AG20443 (cell line): ENCODE measurements around the gene TAF1B.

ENCODE experiments used
- DNase-seq: peaks from one replicate; pipeline ENCODE4 v3.0.0; 2012; ENCODE audit warnings: low spot score, mixed read lengths

Gene TAF1B

DNA sequence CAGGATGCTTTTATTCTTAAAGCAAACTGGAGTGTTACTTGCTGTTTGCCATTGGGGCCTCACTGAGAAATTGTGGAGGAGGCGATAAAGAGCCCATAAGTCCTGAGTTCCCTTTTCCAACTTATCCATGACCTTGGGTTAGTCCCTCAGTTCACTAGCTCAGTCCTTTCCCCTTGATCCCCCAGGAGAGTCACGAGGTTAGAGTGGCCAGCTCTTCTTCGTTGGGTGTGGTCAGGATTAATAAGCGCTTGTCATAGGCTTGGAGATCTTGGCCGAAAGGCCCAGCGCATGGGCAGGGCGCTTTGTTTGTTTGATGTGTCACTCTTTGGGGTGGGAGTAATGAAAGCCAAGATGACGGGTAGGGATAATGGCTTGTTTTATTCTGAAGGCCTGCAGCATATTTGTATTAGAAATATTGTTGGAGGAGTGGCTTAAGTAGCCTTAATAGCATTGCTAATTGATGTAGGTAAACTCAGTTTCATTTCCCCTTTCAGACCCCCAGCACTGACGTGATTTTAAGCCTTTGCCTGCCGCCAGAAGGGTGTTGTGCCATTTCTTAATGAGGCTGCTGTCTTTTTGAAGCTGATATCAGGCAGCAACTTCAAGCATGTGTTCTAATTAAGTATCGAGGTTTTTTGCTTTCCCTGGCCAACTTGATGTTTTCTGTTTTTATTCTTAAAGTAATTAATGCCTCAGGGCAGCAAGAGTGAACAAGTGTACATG, 123.9 kb downstream of the TAF1B start:
- no peak for DNase-seq

DNA sequence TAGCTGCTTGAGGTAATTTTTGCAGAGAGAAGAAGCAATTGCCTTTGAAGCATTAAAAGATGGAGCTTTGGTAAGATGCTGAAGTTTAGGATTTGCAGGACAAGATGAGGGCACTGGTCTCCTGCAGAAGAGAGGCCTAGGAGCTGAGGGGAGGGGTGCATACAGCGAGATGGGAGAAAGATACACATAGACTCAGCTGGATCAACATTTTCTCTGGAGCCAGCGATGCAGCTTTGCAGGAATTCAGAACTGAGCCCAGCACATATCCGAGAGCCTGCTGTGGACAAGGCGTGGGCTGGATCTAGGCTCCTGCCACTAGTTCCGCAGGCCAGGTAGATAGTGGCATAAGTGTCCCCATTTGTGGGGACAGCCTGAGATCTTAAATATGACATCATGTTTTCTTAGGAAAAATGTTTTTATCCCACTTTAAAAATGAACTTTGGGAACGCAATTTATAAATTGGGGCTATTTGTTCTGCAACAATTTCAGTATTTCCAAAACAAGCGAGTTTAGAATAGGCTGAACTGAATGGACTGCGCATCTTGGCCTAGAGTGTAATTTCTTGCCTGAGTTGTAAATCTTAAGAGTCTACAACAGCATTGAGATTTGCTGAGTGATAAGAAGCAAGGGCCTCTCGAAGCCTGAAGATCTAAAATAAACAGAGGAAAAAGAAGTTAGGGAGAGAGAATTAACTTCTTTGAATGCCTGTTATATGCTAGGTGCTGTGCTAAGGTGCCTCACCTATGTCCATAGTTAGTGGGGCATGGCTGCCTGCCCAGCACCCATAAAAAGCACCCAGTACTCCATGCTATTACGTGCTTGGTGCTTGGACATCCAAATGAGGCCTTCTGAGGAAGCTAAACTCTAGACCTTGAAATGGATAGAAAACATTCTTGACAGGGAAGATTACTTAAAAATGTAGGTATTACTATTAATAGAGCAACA, 125.6 kb downstream of the TAF1B start:
- DNase-seq = no peak

DNA sequence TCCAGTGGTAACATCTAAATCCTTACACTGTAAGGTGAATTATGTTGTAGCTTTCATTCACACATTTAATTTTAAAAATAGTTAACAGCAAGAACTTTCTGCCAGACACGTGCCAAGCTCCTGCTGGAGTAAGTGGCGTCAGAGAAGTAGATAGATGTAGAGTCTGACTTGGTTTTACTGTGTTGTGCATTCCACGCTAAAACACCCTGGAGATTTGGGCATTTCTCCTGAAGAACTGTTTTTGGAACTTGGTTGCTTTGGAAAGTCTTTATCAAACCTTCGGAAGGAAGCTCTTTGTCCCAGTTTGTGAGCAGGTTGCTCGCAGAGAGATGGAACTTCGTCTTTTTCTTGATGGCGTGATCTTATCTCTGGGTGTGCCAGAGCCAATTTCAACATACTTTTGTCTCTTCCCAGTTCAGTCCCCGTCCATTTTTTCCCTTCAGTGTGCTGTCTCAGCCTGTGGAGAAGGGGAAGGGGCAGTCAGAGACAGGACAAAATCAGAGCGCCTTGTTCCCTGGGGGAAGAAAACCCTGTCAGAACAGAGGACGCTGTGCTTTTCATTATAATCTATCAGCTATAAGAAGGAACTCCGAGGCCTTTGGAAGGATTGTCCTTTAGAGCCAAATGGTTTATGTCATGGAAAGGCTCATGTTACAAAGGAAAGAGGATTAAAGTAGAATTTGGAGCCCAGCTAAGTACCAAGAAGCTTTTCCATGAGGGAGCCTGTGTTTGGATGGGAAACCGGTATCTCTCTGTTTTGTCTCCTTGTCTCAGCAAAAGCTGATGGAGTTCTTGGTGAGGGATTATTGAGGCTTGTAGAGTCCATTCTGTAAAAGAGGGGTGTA, 127.1 kb downstream of the TAF1B start:
- DNase-seq = peak; percentile 17

DNA sequence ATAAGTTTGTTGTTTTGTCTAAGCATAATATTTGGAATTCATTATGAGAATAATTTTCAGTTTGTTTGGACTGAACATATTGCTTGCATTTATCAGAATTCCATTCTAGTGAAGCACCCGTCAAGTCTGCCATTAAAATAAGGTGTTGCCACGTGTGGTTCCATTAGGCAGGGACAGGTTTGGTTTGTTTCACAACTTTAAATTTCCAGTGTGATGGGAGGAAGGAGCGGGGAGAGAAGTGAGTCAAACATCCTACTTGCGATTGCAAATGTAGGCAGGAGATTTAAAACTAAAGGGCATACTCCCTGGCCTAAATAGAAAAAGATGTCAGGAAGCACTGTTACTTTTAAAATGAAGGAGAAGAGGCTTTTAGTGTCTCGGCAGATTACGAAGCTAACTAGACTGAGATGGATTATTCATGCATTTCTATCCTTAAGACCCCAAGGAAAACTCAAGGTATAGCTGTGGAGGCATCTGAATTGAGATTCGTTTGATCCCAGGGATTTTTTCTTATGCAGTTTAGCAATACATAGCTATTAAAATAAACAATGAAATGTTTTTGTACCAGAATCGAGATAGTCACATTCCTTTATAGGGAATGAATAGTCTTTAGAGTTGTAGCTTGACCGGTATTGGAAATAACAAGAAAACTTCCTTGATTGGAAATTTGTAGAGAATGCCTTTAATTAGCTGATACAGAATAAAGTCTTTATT, 128.0 kb downstream of the TAF1B start:
- DNase-seq = peak; percentile 49

DNA sequence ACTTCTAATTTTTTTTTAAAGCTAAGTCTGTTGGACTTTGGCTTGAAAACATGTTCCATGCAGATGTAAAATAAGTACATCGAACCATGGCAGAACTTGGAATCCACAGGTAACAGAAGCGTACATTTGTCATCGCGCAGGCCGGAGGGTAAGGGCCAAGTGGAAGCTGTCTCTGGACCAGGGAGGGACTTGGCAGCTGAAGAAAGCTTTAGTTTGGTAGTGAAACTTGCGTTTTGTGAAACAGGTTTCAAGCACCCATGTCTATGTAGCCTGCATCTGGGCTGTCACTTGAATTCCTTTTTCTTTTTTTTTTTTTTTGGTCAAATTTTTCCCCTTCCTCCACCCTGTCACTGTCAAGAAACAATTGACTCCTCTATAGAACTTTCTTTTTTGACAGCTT, 128.6 kb downstream of the TAF1B start:
- no peak for DNase-seq

DNA sequence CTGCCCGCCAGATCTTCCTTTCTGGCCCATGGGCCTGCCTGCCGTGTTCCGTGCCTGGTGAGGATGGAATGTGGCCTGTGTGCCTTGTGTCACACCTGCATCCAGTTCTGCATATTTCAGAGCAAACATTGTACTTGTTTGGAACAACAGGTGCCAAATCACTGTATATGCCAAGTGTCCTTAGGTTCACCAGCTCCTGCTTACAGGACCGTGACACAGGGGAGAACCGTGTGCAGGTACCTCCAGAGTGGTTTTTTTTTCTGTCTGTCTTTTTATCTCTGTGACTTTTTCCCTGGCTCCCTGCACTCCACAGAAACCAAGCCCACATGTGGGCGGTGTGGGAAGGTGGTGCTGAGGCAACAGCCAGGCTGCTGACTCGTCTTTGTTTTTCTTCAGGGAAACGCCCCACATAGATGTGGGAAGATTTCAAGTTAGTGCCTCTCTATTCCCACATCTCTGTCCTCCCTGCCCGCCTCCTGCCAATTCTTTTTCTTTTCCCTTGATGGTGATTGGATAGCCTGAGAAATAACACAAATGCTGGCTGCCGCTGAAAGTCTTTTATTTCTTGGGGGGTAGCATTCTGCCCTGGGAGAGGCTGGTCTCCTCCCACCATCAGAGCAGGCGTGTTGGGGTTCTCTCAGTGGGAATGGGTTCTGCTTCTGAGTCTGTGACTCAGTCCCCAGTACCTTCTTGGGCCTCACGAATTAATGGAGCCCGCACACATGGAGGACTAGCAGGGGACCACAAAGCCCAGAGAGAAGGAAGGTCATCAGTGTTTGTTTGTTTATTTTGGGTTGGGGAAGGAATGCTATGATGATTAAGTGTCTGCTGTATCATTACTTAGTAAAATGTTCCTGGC, 129.6 kb downstream of the TAF1B start:
- peak; percentile 84 for DNase-seq

DNA sequence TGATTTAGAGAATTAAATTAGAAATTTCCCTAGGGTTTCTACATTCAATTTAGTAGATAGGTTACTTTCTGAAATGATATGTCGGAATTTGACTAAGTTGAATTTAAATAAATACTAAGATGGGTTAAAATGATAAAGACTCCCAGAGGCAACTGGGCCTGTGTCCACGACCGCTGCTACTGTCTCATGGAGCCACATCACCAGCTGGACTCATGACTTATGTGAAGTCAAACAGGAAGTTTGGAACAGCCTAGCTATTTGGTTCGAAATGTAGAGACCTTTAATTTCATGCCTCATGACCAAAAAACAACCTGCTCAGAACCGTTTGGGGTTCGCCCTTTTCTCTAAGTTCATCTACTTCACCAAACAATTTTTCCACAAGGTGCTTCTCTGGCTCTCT, 130.4 kb downstream of the TAF1B start:
- DNase-seq = no peak

DNA sequence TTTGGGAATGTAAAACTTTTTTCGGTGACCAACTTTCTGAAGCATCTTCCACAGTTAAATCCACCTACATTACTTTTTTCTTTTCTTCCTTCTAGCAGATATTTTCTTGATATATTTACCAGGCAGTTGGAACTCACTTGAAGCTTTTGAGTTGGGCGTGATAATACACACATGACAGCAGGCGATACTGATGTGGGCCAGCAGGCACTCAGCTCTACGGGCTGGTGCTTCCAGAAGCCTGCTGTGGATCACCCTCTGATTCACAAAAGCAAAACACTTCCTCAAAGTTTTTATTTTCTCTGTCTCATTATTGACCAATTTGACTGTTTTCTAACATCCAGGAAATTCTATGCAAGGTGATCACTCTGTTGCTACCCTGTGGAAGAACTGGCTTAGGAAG, 131.1 kb downstream of the TAF1B start:
- DNase-seq = no peak

DNA sequence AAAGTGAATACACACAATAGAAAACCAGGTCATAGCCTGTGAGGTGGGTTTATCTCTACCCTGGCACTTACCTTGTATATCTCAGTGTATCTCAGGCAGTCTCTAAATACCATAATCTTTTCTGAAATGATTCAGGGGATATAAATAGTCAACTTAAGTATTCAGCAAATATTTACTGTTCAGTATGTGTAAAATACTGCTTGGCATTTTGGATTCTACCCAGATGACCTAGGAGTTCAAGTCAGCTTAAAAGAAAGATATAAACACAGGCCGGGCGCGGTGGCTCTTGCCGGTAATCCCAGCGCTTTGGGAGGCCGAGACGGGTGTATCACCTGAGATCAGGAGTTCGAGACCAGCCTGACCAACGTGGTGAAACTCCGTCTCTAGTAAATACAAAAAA, 132.1 kb downstream of the TAF1B start:
- no peak for DNase-seq

DNA sequence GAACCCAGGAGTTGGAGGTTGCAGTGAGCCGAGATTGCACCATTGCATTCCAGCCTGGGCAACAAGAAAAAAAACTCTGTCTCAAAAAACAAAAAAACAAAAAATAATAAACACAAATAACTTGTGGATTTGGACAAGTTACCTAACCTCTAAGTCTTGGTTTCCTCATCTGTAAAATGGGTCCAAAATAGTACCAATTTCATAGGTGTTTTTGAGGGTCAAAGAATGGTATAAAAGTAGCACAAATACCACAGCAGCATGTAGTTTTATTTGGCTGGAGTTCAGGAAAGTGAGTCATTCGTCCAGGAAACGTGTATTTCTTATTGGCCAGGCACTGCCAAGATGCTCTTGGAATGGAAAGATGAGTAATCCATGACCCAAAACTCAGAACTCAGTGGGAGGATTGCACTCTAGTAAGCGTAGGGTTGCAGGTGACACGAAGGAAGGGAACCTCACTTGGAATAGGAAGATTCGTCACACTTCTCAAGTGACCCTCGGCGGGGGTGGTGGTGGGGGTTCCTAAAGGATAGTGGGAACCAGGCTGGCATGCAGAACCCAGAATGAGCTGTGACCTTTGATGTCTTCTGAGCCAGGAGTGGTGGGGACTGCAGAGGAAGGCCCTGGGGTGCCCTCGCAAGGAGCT, 132.7 kb downstream of the TAF1B start:
- DNase-seq = peak; percentile 88

DNA sequence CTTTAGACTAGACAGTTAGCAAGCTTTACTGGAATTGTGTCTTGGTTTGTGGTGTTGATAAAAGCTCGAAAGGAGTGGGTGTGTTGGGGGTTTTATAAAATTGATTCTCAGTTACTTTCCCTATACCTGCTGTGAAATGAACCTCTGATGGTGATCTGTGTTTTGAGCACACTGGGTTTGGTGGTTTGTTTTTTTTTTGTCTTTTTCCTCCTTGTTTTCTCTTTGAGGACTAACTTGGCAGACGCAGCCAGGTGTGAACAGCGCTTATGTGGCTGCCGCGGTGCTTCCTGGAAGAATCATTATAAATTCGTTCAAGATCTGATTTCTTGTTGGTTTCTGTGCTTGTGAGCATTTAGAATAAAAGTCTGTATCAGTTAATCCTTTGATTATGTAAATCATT, 136.7 kb downstream of the TAF1B start:
- no peak for DNase-seq

DNA sequence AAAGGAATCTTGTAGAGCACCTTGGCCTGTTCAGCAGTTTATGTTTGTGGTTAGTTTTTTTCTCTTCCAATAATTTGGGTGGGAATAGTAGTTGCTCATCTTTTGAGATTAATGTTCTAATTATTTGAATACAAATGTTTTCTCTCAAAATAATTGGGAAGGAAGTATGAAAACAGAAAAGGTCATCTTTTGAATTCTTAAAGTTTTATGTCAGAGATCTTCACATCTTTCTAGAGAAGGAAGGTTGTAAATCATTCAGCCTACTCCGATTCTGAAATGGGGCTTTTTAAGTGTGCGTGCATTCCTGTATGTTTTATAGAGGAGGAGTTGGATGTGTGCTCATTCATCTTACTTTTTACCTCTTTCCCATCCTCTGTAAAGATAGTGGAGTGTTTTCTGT, 137.2 kb downstream of the TAF1B start:
- DNase-seq = peak; percentile 34

DNA sequence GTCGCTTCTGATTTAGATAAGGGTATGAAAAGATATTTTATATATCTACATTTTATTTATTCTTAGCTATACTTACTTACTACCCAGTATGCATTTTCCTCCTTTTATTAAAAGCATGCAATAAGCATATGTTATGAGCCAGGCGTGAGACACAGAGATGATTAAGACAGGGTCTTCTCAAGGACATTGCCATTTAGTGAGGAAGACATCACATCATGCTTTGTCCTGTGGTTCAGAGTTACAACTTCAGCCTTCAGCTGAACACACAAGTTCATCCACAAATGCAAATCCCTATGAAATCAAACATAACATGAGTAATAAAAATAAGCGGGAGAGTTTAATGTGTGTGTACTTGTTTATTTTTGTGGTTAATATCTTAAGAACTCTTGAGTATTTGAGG, 138.4 kb downstream of the TAF1B start:
- no peak for DNase-seq

DNA sequence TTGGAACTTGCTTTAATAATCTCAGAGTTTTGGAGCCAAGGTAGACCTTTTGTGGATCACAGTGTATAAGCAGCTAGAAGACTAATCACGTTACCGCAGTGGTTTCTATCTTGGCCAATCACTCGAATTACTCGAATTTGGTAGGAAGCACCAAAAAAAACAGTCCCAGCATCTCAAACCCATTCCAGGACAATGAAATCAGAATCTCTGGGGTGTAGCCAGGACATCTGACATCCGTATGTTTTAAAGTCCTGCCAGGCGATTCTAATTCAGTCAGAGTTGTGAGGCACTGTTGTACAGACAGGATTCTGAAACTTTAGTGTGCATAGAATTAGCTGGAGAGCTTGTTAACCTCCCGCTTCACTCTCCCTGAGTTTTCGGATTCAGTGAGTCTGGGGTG, 139.0 kb downstream of the TAF1B start:
- peak; percentile 85 for DNase-seq

DNA sequence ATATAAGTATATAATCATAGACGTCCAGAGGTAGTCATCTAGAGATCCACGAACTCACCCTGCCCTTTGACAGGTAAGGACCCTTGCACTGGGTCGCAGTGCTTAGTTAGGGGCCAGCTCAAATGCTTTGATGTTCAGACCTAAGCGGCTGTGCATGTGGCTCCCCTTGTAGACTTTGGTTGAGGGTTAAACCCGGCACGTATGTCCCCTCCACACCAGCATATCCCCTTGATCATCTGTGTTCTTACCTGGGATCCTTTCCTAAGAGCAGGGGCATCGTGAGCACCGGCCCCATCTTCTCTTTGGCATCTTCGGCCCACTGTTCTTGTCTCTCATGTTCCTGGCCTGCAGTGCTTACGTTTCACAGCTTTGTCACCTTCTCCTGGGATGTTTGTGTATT, 139.6 kb downstream of the TAF1B start:
- DNase-seq = no peak

DNA sequence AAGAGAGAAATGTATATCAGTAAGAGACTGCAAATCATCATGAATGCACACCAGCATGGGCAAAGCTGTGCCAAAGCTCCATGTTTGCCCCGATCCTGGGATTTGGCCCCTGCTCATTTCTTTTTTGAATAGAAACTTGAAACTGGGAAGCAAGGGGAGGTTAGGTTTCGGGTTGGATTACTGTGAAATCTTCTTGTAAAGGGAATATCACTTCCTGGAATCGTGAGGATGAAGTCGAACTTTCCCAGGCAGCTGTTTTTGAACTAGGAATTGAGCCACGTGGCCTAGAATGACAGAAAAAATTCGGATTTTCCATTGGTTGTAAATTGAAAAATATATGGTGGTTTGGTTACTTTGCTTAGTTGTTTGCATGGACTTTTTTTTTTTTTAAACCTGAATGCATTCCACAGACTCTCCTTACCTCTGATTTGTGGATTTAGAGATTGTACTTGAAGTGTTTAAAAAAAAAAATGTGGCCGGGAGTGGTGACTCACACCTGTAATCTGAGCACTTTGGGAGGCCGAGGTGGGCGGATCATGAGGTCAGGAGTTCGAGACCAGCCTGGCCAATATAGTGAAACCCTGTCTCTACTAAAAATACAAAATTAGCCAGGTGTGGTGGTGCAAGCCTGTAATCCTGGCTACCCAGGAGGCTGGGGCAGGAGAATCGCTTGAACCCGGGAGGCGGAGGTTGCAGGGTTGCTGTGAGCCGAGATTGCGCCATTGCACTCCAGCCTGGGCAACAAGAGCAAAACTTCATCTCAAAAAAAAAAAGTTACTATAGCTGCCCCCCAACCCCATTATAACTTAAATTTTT, 140.3 kb downstream of the TAF1B start:
- no peak for DNase-seq
